ENCODE results near the gene RCE1. TPM values are rescaled to one million over a fixed set of nuclear protein-coding genes. Genes with fewer than 3 reads are reported as not detected.

Gene RCE1
- total RNA-seq, 4 donors from 2014 or later = 6.6 to 11.8 (median 8.3) TPM

DNA sequence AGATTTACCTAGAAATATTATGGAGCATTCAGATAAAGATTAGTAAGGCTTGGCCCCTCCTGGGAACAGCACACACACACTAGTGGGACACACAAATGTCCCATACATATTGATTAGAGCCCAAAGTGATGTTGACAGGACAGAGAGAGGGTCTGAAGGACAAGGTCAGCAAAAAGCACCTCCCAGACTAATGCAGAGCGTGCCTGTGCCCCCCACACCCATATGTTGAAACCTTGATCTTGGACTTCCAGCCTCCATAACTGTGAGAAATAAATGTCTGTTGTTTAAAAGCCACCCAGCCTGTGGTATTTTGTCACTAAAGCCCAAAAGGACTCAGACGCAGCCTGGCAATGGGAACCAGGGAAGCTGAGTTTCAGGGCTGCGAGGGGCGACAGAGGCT lies 41.2 kb downstream of the RCE1 start:
- peaks cover 9 to 52% of the 10 kb centered on the region in 2 donors for H3K4me1 ChIP-seq
- no peaks in the 10 kb centered on the region for H3K36me3 ChIP-seq
- no peak overlapping the region for H3K27ac ChIP-seq
- ATAC-seq (no peak), DNase-seq (no peak)
- in situ Hi-C loops (cut with MboI; ENCODE audit: low sequenced_read_pairs in 4 of 4) = no loop called here
- TF ChIP-seq, protein P1, sequence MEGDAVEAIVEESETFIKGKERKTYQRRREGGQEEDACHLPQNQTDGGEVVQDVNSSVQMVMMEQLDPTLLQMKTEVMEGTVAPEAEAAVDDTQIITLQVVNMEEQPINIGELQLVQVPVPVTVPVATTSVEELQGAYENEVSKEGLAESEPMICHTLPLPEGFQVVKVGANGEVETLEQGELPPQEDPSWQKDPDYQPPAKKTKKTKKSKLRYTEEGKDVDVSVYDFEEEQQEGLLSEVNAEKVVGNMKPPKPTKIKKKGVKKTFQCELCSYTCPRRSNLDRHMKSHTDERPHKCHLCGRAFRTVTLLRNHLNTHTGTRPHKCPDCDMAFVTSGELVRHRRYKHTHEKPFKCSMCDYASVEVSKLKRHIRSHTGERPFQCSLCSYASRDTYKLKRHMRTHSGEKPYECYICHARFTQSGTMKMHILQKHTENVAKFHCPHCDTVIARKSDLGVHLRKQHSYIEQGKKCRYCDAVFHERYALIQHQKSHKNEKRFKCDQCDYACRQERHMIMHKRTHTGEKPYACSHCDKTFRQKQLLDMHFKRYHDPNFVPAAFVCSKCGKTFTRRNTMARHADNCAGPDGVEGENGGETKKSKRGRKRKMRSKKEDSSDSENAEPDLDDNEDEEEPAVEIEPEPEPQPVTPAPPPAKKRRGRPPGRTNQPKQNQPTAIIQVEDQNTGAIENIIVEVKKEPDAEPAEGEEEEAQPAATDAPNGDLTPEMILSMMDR (IDR thresholded peaks at IDR 0.05 in 4 of 5, conservative IDR thresholded peaks at IDR 0.05 in 1 of 5) = no peak
- TF ChIP-seq POLR2A (IDR thresholded peaks at IDR 0.05) = no peak
- no peak overlapping the region for H3K4me3 ChIP-seq
- no peaks in the 10 kb centered on the region for H3K9me3 ChIP-seq
- intact Hi-C loops (cut with DNase I; ENCODE audit: low total_unique reads) = no loop called here
- no peaks in the 10 kb centered on the region for H3K27me3 ChIP-seq

DNA sequence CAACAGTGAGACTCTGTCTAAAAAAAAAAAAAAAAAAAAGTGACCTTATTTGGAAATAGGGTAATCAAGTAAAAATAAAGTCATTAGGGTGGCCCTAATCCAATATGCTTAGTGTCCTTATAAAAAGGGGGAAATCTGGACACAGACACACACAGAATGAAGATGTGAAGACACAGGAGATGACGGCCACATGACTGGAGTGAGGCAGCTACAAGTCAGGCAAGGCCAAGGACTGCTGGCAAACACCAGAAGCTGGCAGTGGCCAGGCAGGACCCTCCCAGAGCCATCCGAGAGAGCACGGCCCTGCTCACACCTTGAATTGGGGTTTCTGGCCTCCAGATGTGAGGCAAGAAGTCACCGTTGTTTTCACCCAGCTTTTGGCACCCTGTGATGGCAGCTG lies 42.2 kb downstream of the RCE1 start:
- no peaks in the 10 kb centered on the region for H3K9me3 ChIP-seq
- DNase-seq (no peak), ATAC-seq (no peak)
- H3K36me3 ChIP-seq = no peaks in the 10 kb centered on the region
- no peak overlapping the region for H3K27ac ChIP-seq
- peaks cover 9 to 59% of the 10 kb centered on the region in 2 donors for H3K4me1 ChIP-seq
- no peaks in the 10 kb centered on the region for H3K27me3 ChIP-seq
- H3K4me3 ChIP-seq = no peak overlapping the region
- in situ Hi-C loops (cut with MboI; ENCODE audit: low sequenced_read_pairs in 4 of 4) (no loop called here), intact Hi-C loops (cut with DNase I; ENCODE audit: low total_unique reads) (no loop called here)
- TF ChIP-seq, protein P1 (IDR thresholded peaks at IDR 0.05 in 4 of 5, conservative IDR thresholded peaks at IDR 0.05 in 1 of 5) = no peak
- no peak for TF ChIP-seq POLR2A (IDR thresholded peaks at IDR 0.05)

DNA sequence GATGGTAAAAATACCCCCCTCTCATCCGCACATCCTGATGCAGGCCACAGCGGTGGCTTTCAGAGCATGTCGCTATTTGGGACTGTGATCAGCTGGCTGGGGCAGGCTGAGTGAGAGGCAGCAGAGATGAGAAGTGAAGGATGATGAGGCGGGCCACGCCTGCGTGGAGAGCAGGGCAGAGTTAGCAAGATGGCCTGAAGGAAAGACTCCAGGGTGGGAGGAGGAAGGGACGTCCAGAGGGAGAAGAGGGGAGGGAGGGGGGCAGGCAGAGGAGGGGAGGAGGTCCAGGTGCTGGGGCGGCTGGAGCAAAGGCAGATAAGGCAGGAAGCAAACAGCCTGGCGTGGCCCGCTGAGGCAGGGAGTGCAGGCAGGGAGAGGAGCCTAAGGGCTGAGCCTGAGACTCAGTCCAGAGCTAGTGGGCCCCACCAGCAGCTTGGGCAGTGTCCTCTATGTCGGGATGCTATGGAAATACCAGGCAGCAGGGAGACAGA lies 42.8 kb downstream of the RCE1 start:
- Histone ChIP-seq H3K36me3 (no peaks in the 10 kb centered on the region), H3K27me3 (no peaks in the 10 kb centered on the region), H3K4me3 (no peak overlapping the region), H3K27ac (peak overlapping the region in 2 of 4 donors; percentile 5 to 51), H3K9me3 (no peaks in the 10 kb centered on the region), H3K4me1 (peaks cover 9 to 59% of the 10 kb centered on the region in 2 donors)
- in situ Hi-C loops (cut with MboI; ENCODE audit: low sequenced_read_pairs in 4 of 4) (no loop called here), intact Hi-C loops (cut with DNase I; ENCODE audit: low total_unique reads) (no loop called here)
- DNase-seq (no peak), ATAC-seq (no peak)
- no peak for TF ChIP-seq POLR2A (IDR thresholded peaks at IDR 0.05)
- TF ChIP-seq, protein P1 (IDR thresholded peaks at IDR 0.05 in 4 of 5, conservative IDR thresholded peaks at IDR 0.05 in 1 of 5) = no peak

DNA sequence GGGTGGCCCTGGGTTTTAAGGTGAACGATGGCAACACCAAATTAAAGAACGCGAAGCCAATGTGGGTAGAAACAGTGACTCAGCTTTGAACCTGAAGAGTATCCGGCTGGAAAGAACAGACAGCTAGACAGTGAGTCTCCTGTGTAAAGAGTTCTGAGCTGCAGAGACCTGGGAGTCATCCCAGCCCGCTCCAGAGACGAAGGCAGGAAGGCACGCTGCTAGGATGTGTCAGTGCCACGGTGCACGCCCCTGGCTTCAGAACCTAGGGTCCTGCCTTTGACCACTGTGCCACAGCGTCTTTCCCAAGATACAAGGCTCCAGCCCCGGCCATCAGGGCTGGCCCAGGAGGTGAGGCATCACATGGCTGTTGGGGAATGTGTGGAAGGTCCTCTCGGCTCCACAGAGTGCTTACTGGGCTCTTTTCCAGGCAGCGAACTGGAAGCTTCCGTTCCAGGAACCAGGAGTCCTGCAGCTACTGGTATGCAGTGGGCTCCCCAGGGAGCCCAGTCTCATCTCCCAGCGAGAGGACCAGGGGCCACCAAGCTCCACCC lies 43.5 kb downstream of the RCE1 start:
- no peak overlapping the region for H3K4me3 ChIP-seq
- H3K27me3 ChIP-seq = no peaks in the 10 kb centered on the region
- intact Hi-C loops (cut with DNase I; ENCODE audit: low total_unique reads) (no loop called here), in situ Hi-C loops (cut with MboI; ENCODE audit: low sequenced_read_pairs in 4 of 4) (no loop called here)
- peak in 1 of 2 donors; percentile 15 for ATAC-seq
- peaks cover 9 to 59% of the 10 kb centered on the region in 2 donors for H3K4me1 ChIP-seq
- peak; percentile 26 to 54 for DNase-seq
- H3K9me3 ChIP-seq = no peaks in the 10 kb centered on the region
- TF ChIP-seq, protein P1 (IDR thresholded peaks at IDR 0.05 in 4 of 5, conservative IDR thresholded peaks at IDR 0.05 in 1 of 5) = no peak
- TF ChIP-seq POLR2A (IDR thresholded peaks at IDR 0.05) = no peak
- H3K27ac ChIP-seq = peak overlapping the region in 3 of 4 donors; percentile 5 to 51 (median 7)
- no peaks in the 10 kb centered on the region for H3K36me3 ChIP-seq

DNA sequence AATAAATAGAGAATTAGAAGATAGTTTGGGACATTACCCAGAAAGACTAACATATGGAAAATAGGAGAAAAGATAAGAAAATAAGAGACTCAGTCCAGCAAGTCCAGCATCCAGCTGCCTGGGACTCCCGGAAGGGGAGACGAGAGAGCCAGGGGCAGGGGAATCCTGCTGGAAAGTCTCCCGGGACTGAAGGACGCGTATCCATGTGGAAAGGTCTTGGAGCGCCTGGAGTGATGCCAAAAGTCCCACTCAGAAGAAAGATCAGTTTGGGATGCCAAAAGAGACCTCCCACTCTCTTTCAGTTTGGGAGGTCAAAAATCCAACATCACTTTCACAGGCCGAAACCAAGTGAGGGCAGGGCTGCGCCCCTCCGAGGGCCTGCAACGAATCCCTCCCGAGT lies 44.3 kb downstream of the RCE1 start:
- no peak for ATAC-seq
- Histone ChIP-seq H3K27ac (peak overlapping the region in 3 of 4 donors; percentile 1 to 51 (median 15)), H3K4me3 (no peak overlapping the region), H3K9me3 (no peaks in the 10 kb centered on the region), H3K4me1 (peaks cover 5 to 57% of the 10 kb centered on the region in 2 donors), H3K27me3 (no peaks in the 10 kb centered on the region), H3K36me3 (no peaks in the 10 kb centered on the region)
- TF ChIP-seq POLR2A (IDR thresholded peaks at IDR 0.05) = no peak
- TF ChIP-seq, protein P1 (IDR thresholded peaks at IDR 0.05 in 4 of 5, conservative IDR thresholded peaks at IDR 0.05 in 1 of 5) = no peak
- intact Hi-C loops (cut with DNase I; ENCODE audit: low total_unique reads) (no loop called here), in situ Hi-C loops (cut with MboI; ENCODE audit: low sequenced_read_pairs in 4 of 4) (no loop called here)
- no peak for DNase-seq
